ENCODE measurements around the gene ABI3. TPM values are rescaled to one million over a fixed set of nuclear protein-coding genes. Genes with fewer than 3 reads are reported as not detected.

ABI3 gene
- total and polyA plus RNA-seq, 2 donors (not counting 1 experiment from before 2014, with no cell fraction given) = 15.6 to 23.3 TPM

DNA sequence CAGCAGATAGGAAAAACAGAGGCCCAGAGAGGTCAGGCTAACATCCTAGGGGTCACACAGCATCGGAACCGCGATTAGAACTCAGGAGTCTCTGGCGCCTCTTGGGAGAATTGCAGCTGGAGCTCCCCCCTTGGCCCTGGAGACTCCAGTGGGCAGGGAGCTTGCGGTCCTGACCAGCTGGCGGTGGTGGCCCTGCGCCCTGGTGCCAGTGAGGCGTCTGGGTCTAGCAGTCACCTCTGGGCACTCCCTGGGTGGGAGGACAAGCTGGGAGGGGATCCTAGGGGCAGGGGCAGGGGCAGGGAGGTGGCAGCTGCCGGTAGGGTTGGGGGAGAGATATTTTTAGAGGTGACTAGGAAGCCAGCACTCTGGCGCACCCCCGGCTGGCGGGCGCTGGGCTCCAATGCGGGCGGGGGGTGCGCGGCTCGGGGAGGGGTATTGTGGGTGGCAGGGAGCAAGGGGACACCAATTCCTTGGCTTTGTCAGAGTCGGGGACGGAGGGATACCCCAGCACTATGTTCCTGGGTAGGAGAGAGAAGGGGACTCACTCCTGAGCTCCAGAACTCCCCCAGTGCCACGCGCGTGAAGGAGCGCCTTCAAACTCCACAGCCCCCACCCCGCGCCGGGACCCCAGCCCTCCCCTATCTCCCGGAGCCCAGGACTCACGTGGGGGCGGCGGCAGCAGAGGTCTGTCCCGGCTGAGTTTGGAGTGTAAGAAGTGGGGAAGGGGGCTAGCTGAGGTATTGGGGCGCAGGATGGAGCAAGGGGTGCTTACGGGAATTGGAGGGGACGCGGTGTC, 19.5 kb downstream of the ABI3 start:
- Histone ChIP-seq H3K27ac (ENCODE audit: low read length in 2 of 2) (no peak overlapping the region), H3K36me3 (replicated peaks in 1 of 2; ENCODE audit: control extremely low read depth in 1 of 2, control insufficient read depth in 1 of 2, extremely low read depth in 1 of 2, insufficient read depth in 2 of 2, low read length in 1 of 2) (no peaks in the 10 kb centered on the region), H4K20me1 (ENCODE audit: control insufficient read depth, insufficient read depth, low read length, poor library complexity, severe bottlenecking) (peaks cover 6% of the 10 kb centered on the region), H3K4me2 (replicated peaks; ENCODE audit: low read depth, low read length, poor library complexity, severe bottlenecking) (peak overlapping the region; percentile 94), H3K4me3 (ENCODE audit: control extremely low read depth in 1 of 5, extremely low read depth in 1 of 5, insufficient read depth in 1 of 5, low read depth in 2 of 5, low read length in 4 of 5) (peak overlapping the region; percentile 52 to 93 (median 63)), H3K9me3 (ENCODE audit: control extremely low read depth in 1 of 3, control insufficient read depth in 2 of 3, insufficient read depth in 1 of 3, low read length in 2 of 3) (no peaks in the 10 kb centered on the region), H3K79me2 (ENCODE audit: control insufficient read depth, insufficient read depth, low read length) (no peaks in the 10 kb centered on the region), H2AFZ (ENCODE audit: insufficient read depth, low read depth, low read length, poor library complexity, severe bottlenecking) (peak overlapping the region; percentile 86), H3K27me3 (replicated peaks in 1 of 4; ENCODE audit: control extremely low read depth in 1 of 4, control insufficient read depth in 3 of 4, insufficient read depth in 4 of 4, low read length in 3 of 4) (peaks cover 0 to 19% (median 9%) of the 10 kb centered on the region in 4 experiments), H3K4me1 (ENCODE audit: control insufficient read depth in 2 of 2, insufficient read depth in 2 of 2, low read length in 2 of 2) (peaks cover 27 to 34% of the 10 kb centered on the region in 2 donors), H3K9ac (ENCODE audit: low read length) (peak overlapping the region; percentile 78)
- ATAC-seq (ENCODE audit: low read depth) (no peak), DNase-seq (no peak)
- WGBS (ENCODE audit: insufficient coverage) = 13% methylated on average over 24 of the region's 36 CpGs
- TF ChIP-seq EZH2 (IDR thresholded peaks at IDR 0.05; ENCODE audit: borderline replicate concordance, insufficient read depth, low read depth, low read length, poor library complexity, severe bottlenecking) = no peak
- TF ChIP-seq, protein P1, sequence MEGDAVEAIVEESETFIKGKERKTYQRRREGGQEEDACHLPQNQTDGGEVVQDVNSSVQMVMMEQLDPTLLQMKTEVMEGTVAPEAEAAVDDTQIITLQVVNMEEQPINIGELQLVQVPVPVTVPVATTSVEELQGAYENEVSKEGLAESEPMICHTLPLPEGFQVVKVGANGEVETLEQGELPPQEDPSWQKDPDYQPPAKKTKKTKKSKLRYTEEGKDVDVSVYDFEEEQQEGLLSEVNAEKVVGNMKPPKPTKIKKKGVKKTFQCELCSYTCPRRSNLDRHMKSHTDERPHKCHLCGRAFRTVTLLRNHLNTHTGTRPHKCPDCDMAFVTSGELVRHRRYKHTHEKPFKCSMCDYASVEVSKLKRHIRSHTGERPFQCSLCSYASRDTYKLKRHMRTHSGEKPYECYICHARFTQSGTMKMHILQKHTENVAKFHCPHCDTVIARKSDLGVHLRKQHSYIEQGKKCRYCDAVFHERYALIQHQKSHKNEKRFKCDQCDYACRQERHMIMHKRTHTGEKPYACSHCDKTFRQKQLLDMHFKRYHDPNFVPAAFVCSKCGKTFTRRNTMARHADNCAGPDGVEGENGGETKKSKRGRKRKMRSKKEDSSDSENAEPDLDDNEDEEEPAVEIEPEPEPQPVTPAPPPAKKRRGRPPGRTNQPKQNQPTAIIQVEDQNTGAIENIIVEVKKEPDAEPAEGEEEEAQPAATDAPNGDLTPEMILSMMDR (IDR thresholded peaks at IDR 0.05) = no peak
- H3K27me3 Mint-ChIP-seq = peaks cover 13% of the 10 kb centered on the region
- POLR2A ChIA-PET = interaction anchor here (0.5 to 2.1 kb wide), 4 partner anchors 38 to 85 kb away, joined by 4 to 9 read pairs (median 6); no protein-coding TSS in a partner anchor
- intact Hi-C loops (cut with micrococcal nuclease) = loop anchor here (5.0 kb wide), 3 partner anchors 32 to 537 kb away; no protein-coding TSS in a partner anchor
- H3K27ac Mint-ChIP-seq = no peak overlapping the region
- peaks cover 26% of the 10 kb centered on the region for H3K4me1 Mint-ChIP-seq
- peak overlapping the region; percentile 93 for H3K4me3 Mint-ChIP-seq
- H3K9me3 Mint-ChIP-seq (ENCODE audit: insufficient read depth) = no peaks in the 10 kb centered on the region
- CTCF ChIA-PET = interaction anchor here (1.4 to 9.5 kb wide), 5 partner anchors 17 to 61 kb away, joined by 7 to 332 read pairs (median 140); partner anchors contain the start of genes ABI3 and GNGT2
